Measurements from ENCODE around the gene RIMKLB.

RIMKLB gene, protein sequence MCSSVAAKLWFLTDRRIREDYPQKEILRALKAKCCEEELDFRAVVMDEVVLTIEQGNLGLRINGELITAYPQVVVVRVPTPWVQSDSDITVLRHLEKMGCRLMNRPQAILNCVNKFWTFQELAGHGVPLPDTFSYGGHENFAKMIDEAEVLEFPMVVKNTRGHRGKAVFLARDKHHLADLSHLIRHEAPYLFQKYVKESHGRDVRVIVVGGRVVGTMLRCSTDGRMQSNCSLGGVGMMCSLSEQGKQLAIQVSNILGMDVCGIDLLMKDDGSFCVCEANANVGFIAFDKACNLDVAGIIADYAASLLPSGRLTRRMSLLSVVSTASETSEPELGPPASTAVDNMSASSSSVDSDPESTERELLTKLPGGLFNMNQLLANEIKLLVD

DNA sequence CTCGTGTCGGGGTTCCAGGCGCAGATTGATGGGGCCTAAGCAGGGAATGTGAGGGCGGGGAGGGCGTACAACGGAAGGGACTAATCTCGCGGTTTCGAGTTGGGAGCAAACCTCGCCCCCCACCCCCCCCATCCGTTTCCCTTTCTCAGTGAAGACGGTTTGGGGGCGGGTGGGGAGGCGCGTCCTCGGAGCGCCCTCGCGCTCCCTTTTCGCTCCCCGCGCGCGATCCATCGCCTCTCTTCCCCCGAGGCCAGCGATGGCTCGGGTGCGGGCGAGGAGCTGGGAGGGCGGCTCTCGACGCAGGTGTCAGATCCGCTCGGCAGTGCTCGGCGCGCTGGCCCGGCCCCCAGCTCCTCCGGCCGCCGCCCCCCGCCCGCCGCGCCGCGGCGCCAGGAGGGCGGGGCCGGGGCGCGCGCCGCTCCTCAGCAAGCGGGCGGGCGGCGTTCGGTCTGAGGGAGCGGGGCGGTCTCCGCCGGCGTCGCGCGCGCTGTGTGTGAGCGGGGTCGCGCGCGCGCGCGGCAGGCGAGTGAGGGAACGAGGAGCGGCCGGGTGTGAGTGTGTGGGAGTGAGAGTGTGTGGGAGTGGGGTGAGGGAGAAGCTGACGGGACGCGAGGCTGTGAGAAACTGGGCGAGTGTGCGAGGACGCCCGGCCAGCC is at the start of gene RIMKLB:
Gene RIMKLB (plus strand): TSS at position 516 of the 656 bp plus-strand sequence. CDS start 15,876 bp downstream, outside the sequence.
- in situ Hi-C loops (cut with HindIII; ENCODE audit: low pct_ligation_motif_present, low sequenced_read_pairs), result no loop called here
- peak; percentile 67 for DNase-seq
- Histone ChIP-seq H3K27ac (peak within 1 kb of the TSS; percentile 67), H3K4me3 (ENCODE audit: low read depth, low read length) (peak within 1 kb of the TSS; percentile 80), H3K36me3 (replicated peaks) (no peaks in the 10 kb centered on the region), H3K27me3 (replicated peaks) (no peaks in the 10 kb centered on the region)
- TF ChIP-seq, protein P1, sequence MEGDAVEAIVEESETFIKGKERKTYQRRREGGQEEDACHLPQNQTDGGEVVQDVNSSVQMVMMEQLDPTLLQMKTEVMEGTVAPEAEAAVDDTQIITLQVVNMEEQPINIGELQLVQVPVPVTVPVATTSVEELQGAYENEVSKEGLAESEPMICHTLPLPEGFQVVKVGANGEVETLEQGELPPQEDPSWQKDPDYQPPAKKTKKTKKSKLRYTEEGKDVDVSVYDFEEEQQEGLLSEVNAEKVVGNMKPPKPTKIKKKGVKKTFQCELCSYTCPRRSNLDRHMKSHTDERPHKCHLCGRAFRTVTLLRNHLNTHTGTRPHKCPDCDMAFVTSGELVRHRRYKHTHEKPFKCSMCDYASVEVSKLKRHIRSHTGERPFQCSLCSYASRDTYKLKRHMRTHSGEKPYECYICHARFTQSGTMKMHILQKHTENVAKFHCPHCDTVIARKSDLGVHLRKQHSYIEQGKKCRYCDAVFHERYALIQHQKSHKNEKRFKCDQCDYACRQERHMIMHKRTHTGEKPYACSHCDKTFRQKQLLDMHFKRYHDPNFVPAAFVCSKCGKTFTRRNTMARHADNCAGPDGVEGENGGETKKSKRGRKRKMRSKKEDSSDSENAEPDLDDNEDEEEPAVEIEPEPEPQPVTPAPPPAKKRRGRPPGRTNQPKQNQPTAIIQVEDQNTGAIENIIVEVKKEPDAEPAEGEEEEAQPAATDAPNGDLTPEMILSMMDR (IDR thresholded peaks at IDR 0.05; ENCODE audit: low read depth, low read length, missing control alignments), result no peak

DNA sequence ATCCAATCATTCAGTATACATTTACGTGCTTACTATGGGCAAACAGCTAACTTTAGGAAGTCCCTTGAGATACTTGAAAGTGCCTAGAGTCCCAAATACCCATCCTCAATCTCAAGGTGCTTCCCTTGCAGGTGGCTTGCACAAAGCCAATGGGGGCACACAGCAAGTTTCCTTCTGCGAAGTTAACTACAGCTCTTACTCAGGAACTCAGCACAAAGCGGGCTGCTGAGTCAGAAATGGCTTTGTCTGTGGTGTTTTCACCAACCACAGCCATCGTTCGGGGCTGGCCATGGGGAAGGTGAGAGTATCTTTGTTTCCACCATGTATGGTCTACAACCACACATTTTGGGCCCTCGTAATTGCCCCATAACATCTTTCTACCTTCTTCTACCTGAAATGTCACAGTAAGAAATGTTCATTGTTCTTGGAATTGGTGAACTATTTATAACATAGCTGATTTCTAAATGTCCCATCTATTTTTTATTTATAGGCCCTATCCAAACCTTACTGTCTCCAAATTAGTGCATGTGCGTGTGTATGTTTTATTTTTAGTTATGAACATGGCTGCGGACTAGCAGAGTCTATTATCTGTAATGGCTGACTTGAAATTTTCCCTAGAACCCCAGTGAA is 49.1 kb upstream of the RIMKLB start:
- in situ Hi-C loops (cut with HindIII; ENCODE audit: low pct_ligation_motif_present, low sequenced_read_pairs), result no loop called here

DNA sequence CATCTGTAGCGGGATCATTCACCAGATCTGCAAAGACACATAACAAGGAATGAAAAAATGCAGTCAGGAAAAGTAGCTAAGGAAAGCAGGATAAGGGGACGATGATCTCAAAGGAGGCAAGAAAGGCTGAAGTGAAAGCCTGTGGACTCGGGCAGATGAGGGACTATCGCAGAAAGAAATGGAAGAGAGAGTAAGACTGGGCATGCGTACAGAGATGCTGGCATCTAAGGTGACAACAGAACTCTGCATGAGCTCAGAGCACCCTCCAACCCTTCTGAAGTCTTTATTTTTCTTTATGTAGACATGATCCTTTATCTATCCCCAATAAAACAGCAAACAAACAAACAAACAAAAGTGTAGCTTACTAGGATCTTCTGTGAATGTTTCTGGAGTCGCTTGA is 42.4 kb upstream of the RIMKLB start:
- no peak overlapping the region for H3K4me3 ChIP-seq (ENCODE audit: low read depth, low read length)
- no peaks in the 10 kb centered on the region for H3K27me3 ChIP-seq (replicated peaks)
- TF ChIP-seq, protein P1 (IDR thresholded peaks at IDR 0.05; ENCODE audit: low read depth, low read length, missing control alignments), result no peak
- H3K27ac ChIP-seq, result no peak overlapping the region
- no peaks in the 10 kb centered on the region for H3K36me3 ChIP-seq (replicated peaks)
- DNase-seq, result no peak
- in situ Hi-C loops (cut with HindIII; ENCODE audit: low pct_ligation_motif_present, low sequenced_read_pairs), result no loop called here

More for the DNA sequence above, 49.1 kb upstream of the RIMKLB start:
- TF ChIP-seq, protein P1 (IDR thresholded peaks at IDR 0.05; ENCODE audit: low read depth, low read length, missing control alignments), result no peak
- no peaks in the 10 kb centered on the region for H3K27me3 ChIP-seq (replicated peaks)
- H3K4me3 ChIP-seq (ENCODE audit: low read depth, low read length), result no peak overlapping the region
- no peaks in the 10 kb centered on the region for H3K36me3 ChIP-seq (replicated peaks)
- no peak overlapping the region for H3K27ac ChIP-seq
- no peak for DNase-seq

DNA sequence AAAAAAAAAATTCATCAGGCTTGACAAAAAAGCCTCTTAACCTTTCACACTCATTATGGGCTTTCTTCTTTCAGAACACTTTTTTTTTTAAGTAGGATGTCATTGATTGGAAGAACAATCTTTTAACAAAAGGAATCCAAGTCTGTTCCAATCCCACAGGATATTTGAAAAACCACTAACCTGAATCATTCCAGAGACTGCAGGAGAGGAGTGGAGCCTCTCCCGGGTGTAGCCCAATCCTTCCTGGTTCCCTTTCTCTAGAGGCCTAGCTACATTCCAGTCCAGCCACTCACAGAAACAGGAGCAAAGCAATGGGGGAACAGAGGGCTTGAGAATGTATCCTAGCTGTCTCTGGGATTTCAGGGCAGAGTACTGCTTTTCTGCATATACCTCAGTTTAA is 39.4 kb upstream of the RIMKLB start:
- no peak overlapping the region for H3K4me3 ChIP-seq (ENCODE audit: low read depth, low read length)
- no peaks in the 10 kb centered on the region for H3K36me3 ChIP-seq (replicated peaks)
- no peak for DNase-seq
- H3K27me3 ChIP-seq (replicated peaks), result no peaks in the 10 kb centered on the region
- in situ Hi-C loops (cut with HindIII; ENCODE audit: low pct_ligation_motif_present, low sequenced_read_pairs), result no loop called here
- H3K27ac ChIP-seq, result no peak overlapping the region
- TF ChIP-seq, protein P1 (IDR thresholded peaks at IDR 0.05; ENCODE audit: low read depth, low read length, missing control alignments), result no peak

DNA sequence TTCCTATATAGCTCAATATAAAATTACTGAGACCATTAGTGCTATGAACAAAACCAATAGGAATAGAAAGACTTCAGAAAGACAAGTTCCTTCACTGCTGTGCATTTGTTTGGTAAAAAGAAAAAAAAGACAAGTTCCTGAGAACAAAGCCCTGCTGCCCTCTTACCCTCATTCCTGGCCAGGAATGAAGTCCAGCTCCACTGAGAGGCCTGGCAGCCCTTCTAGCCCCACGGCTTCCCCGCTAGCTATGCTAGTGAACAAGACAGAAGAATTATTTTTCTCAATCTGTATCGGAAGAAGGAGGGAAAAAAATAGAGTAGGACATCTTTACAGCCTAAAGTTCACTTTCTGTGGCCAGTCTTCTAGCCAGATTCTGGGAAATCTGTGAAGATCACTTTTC is 36.8 kb upstream of the RIMKLB start:
- TF ChIP-seq, protein P1 (IDR thresholded peaks at IDR 0.05; ENCODE audit: low read depth, low read length, missing control alignments), result no peak
- no peak for DNase-seq
- H3K4me3 ChIP-seq (ENCODE audit: low read depth, low read length), result no peak overlapping the region
- no peaks in the 10 kb centered on the region for H3K27me3 ChIP-seq (replicated peaks)
- no peak overlapping the region for H3K27ac ChIP-seq
- in situ Hi-C loops (cut with HindIII; ENCODE audit: low pct_ligation_motif_present, low sequenced_read_pairs), result no loop called here
- H3K36me3 ChIP-seq (replicated peaks), result no peaks in the 10 kb centered on the region

All from brain microvascular endothelial cell (primary cell).